Forelimb muscle (tissue), 1 donor: ENCODE data around the gene CNTN6. TPM values are rescaled to one million over a fixed set of nuclear protein-coding genes. Genes with fewer than 3 reads are reported as not detected.

Experiments
- DNase-seq: peaks from one replicate; pipeline ENCODE4 v3.0.0-alpha.2; 2013; ENCODE audit warnings: low read depth
- polyA plus RNA-seq: library from polyadenylated mRNA; unstranded; fragments of 120-200 nt; gene quantifications from one replicate; pipeline ENCODE4 v1.2.1, GENCODE V29; 2013; ENCODE audit not compliant: insufficient read length

The CNTN6 gene
- polyA plus RNA-seq = 1.2 TPM

DNA sequence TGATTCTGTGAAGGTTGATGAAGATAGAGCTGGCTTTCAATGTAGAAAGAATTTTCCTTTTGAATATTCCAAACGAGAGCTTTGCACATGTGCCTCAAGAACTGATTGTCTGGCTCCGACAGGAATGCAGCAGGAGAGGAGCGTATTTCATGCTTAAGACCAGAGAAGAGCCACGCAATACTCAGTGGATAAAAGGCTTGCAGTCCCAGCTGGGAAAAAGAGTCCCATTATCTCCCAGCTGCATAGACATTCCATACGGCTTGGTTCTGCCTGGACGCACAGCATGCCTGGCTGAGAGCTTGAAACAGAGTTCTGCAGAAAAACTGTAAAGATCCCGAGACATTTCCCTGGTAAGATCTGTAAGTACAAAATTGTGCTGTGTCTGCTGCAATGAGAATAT, at the start of gene CNTN6:
Gene CNTN6, plus strand, starts transcription at position 254 of the 400 bp plus-strand sequence. CDS start 54,985 bp downstream, outside the sequence.
- no peak for DNase-seq

DNA sequence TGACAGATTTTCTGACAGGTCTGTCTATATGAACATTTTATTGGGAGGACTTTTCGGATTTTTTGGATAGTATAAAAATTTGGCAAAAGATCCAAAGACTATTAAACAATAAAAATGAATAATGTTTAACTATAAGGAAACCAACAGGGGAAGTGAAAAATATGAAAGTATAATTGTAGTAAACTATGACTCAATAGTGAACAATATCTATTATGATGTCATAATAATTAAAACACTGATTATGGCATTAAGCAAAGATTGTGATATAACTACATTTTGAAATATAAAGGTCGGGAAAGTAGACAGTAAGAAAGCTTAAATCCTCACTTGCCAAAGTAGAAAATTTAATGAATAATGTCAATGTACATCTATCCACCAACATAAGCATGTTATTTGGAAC, 44.3 kb upstream of the CNTN6 start:
- DNase-seq = no peak

DNA sequence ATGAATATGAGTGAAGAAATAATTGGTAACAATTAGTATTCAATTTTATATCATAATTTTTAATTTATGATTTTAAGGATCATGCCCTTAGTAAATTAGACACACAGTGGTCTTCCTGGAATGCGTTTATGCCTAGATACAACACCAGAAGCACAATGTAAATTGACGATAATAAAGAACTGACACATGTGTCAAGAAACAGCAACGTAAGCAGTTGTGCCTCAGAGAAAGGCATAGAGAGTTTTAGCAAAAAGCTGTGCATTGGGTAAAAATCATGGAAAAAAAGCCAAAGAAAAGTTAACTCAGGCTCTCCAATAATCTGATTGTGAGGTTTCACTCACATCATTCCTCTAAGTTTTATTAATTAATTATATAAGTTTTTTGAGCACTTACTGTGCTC, 37.0 kb upstream of the CNTN6 start:
- DNase-seq = no peak

DNA sequence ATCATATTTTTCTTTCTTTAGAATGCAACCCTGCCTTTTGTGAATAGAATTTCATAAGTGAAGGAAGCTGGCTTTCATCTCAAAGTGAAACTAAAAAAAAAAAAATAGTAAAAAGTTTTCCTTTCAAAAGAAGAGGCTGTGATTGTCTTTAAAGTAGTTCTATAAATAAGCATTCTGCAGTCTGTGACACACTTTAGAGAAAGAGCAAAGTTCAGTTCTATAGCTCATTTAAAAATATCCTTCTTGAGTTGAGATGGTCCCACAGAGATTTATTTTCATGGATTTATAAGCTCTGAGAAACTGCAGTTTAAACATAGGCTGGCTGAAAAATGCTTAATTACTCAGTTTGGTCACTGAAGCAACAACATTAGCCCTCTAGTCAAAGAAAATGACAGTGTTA, 36.1 kb upstream of the CNTN6 start:
- no peak for DNase-seq

DNA sequence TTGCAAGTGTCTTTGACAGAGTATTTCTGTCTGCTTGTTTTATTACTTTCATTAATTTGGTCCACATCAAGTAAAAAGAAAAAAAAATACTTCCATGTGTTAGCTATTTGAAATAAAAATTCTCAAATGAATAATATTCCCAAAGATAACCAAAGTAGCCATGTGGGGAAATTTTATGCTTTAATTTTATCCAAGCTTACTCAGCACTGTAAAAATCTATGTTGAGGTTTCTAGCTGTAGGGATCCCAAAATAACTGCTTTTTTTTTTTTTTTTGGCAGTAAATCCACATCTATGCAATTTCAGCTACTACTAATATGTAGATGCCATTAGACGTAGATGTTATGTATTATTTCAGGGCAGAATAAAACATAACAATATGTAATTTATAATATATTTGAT, 35.4 kb upstream of the CNTN6 start:
- DNase-seq = no peak

DNA sequence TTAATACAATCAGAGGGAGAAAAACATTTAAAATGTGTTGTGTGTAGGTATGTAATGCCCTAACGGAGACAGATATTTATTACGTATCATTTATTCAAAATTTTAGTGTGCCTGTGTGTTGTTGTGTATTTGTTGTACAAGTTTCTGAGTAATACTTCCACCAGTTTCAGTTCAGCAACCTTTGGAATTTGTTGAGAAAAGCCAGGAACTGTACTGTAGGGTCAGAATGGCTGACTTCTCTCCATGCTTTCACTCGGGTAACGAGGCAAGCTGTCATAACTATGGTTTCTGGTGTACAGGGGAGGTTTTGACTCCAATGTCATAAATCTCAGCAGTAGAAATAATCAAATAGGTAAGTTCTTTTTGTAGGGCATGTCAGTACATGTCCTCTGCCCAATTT, 23.8 kb upstream of the CNTN6 start:
- DNase-seq = no peak

DNA sequence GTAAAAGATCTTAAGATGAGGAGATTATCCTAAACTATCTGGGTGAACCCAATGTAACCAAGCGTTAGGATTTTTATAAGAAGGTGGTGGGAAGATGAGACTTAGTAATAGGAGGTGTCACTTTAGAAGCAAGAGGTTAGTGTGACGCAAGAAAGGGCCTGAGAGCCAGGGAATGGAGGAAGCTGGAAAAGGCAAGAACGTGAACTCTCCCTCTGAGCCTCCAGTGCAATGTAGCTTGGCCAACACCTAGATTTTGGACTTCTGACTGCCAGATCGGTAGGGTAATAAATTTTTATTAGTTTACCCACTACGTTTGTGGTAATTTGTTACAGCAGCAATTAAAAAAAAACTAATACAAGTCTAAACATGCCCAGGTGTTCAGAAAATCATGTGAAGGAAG, 20.8 kb upstream of the CNTN6 start:
- no peak for DNase-seq

DNA sequence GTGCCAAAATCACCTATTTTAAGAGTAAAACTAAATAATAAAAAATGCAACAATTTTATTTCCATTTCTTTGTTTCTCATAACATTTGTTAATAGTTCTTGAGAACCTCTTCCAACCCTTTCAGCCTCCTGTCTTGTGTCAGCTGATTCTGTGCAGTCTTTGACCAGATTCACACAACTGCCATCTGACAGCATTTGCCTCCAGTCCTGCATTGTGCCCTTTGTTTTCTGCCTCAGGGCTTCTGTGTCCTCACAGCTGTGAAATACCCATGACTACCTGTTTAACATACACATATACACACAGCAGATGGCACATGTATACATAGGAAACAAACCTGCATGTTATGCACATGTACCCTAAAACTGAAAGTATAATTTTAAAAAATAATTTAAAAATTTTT, 13.2 kb upstream of the CNTN6 start:
- DNase-seq = no peak

DNA sequence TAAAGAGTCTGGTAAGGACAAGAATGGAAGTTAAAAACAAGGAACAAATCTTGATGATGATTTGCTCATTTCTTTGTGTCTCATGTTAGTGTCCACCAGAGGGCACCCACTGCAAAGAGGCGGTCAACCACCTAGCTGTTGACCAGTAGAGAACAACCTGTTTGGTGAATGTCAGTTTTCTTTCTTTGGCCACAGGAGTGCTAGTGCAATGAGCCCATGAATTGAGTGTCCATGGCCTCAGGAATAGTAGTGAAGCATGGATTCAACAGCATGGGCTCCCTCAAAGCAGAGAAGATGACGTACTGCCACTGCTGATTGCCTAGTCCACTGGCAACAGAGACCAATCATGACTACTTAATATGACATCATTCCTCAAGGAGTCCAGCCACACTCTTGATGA, 10.7 kb upstream of the CNTN6 start:
- DNase-seq = no peak

DNA sequence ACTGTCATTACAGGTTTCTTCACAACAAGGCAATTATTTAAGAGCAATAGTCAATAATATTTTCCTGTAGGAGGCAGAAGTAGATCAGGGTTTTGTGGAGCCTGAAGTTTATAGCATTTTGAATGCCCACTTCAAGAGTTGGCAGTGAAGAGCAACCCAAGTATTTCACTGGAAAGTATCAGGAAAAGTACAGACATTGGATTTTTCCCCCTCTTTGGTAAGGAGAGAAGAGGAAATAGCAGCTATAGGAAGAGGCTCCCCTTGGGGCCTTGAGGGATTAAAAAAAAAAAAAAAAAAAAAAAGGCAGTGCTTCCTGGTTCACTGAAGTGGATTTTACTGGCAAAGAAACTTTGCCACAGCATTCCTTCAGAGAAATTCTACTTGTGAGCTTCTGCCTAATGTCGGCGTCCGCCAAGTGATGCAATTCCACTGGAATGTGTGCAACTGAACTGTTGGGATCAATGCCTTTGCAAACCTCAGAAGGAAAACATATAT, 5.7 kb upstream of the CNTN6 start:
- DNase-seq = peak; percentile 50

DNA sequence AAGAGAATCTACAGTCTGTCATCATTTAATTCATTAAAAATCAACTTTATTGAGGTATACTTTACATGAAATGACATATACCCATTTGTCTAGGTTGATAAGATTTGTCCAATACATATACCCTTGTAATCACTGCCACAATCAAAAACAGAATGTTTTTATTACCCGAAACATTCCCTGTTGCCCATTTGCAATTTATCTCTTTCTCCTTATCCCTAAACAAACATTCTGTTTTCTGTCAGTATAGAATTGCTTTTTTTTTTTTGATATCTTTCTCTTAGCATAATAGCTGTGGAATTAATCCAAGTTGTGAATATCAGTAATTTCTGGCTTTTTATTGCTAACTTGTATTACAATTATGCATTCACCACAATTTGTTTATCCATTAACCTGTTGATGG, 4.3 kb upstream of the CNTN6 start:
- DNase-seq = no peak

DNA sequence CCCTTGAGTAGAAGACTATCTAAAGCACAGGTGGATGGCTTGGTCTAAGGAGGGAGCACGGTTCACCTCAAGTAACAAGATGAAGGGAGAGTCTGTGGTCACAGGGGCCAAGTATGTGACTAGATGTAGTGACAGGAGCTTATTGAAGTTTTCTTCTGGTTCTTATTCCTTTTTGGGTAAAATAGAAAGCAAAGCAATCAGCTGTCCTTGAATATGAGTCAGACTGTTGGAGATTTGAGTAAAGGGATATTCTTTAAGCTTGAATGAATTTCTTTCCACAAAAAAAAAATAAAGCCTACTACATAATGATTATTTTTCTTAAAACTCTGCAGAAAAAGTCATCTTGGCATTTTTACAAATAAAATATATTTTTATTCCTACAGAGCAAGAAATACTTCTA, 1.5 kb upstream of the CNTN6 start:
- no peak for DNase-seq

DNA sequence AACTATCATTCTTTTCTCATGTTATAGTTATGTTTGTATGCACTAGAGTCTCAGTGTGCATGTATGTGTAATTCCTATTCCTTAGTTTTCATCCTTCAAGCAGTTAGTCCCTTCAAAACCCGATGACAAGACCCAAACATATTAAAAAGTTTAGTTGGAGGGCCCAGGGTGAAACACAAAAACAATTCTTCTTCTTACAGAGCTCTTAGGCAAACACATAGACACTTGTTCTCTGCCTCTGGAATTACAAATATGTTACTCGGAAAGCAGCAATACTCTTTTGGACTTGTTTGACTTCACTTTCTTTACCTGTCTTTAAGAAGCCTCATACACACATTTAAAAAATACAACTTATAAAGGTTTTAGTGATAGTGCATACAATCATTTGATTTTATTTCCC, 763 bp upstream of the CNTN6 start:
- DNase-seq = no peak

DNA sequence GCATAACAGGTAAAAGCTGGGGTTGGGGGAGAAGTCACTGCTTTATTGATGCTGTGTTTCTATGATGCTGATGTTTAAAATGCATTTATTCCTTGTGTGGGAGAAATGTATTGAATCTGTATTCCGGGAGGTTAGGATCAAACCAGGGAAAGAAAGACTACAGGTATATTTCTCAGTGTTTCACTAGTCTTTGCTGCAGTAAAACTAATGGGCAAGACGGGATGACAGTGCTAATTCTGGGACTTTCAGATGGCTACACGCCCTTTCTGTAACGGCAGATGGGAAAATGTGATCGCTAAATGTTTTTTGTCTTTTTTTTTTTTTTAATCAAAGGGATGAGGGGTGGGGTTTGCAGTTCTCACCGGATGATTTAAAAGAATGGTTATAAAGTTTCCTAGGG, 393 bp downstream of the CNTN6 start:
- no peak for DNase-seq

DNA sequence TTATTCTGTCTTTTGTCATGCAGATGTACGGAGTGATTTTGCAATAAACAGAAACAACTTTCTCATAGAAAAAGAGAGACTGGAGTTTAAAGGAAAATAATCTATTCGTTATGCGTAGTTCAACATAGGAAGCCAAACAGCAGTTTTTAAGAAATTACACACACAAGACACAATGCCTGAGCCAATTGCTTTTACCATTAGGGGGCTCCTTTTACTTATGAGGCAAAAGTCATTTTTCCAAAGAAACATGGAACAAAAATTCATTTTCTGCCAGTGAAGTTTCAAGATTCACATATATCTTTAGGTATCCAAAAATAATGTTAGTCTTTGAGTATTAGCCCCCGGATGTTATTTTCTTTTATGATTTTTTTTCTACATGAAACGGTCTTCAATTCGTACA, 10.7 kb downstream of the CNTN6 start:
- no peak for DNase-seq

DNA sequence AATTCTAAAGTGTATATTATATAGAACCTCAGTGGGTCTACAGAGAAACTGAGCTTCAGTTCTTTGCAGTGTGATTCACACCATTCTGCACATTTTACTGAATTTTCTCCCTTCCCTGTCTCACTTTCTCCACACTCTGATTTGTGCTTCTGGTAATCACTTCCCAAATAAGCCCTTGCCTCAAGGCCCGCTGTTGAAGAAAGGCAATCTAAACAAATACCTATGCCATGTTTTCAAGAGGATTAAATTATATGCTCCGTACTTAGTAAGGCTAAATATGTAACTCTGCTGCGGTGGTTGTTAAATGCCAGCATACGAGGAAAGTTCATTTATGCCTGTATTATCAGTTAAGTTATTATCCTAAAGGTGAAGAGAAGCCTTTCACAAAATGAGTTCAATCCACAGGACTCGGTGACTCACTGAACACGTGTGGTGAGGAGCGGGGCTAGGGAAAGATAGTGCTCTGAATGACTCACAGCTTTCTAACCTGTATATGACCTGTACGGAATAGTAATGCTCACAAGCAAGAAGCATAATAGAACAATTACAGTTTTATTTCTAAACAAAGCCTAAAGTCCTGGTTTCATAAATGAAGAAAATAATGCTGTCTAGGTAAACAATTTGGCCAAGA, 25.1 kb downstream of the CNTN6 start:
- DNase-seq = no peak

DNA sequence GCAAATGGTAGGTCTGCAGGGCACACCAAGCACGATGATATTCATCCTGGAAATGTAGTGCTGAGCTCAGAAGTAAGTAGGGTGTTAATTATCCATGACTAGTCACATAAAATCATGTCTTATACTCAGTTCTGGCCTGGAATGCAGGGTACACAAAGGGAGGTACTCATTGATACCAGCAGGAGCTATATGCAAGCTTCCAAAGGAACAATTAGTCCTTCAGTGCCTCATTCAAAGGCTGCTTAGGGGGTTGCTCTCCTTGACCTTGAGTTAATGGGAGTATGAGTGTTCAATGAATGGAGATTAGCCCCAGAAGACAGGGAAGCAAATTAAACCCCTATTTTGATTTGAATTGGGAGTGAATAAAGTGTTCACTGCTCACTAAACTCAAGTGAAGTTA, 38.3 kb downstream of the CNTN6 start:
- no peak for DNase-seq

DNA sequence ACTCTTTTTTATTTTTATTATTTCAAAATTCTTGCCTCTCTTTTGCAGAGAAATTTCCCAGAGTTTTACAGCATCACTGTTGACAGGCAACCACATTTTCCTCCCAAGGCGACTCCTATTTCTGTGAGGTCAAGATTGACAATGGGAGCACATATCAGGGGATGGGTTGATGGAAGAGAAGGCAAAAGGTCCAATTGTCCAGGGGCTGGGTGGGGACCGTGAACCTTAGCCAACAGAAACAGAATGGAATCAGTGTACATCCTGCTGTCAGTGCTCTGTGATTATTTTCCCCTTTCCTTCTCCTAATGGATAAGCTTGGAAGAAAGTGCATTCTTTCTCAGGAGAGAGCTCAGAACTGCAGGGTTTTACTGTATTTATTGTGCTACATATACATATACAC, 42.4 kb downstream of the CNTN6 start:
- DNase-seq = no peak

DNA sequence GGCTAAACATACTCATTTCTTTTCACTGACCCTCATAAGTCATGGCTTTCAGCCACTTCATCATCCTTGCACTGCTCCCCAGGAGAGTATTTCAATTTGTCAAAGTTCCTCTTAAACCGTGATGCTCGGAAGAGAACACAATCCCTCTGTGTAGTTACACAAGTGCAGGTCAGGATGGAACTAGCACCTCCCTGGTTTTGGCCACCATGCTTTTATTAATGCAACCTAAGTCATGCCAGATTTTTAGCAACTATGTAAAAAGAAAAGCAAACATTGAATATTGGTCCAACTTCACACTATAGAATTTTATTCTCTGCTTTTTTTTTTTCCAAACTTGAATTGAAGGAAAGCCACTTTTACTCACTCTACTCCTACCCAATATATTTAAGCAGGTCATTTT, 45.2 kb downstream of the CNTN6 start:
- no peak for DNase-seq

DNA sequence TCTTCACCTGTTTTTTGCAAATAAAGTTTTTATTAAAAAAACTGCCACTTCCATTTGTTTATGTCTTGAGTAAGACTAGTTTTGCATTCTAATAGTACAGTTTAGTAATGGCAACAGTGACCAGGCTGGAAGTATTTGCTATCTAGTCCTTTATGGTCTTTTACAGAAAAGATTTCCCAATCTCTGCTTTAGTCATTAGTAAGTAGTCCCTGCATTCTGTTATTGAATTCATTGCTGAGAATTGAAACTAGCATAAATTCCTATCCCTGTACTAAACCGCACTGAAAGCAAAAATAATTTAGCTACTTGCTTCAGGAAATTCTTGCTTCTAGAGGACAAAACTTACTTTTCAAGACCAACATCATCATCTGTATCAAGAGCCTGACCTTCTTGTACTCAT, 46.2 kb downstream of the CNTN6 start:
- no peak for DNase-seq

DNA sequence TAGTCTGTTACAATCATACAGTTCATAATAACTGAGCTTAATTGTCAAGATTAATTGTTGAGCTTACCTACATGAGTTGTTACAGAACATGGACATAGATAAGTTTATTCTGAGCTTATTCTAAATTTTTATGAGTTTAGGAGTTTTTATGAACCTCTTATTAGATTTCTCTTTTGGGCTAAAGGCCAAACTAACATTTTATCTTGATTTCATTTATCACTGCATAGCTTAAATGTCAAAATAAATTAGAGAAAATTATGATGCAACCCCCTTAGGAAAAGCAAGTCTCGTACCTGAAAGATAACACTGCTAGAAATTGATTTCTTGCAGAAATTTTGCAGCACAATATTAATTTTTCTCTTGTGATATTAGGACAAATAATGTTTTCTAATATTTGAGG, 54.5 kb downstream of the CNTN6 start:
- no peak for DNase-seq

DNA sequence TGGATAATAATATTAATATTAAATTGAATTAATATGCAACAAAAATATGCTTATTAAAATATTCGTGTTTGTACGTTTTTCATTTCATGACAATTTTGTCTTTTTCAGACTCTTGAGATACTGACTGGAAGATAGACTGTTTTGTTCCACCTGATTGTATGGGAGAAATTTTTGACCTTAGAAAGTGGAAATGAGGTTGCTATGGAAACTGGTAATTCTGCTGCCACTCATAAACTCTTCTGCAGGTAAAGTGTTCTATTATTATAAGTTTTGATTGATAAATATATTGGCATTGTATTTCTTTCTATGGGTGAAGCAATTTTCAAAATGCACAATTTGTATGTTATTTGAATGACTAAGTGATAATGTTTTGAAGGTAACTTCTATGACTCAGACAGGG, 55.0 kb downstream of the CNTN6 start:
- no peak for DNase-seq

DNA sequence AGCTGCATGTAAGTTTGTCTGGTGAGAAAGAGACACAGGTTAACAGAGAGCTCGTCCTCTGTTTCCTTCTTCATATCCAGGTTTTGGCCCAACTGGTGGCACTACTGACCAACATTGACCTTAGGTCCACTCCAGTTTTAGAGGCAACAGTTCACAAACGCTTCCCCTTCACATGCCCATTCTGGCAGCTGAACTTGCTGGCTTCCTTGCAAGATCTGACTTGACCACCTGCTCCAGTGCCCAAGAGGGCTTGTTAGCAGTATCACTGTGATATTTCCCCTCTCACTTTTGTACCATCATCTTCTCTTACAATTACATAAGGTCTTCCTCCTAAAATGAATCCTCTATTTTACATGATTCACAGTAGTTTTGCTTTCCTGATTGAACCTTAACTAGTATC, 71.3 kb downstream of the CNTN6 start:
- no peak for DNase-seq

DNA sequence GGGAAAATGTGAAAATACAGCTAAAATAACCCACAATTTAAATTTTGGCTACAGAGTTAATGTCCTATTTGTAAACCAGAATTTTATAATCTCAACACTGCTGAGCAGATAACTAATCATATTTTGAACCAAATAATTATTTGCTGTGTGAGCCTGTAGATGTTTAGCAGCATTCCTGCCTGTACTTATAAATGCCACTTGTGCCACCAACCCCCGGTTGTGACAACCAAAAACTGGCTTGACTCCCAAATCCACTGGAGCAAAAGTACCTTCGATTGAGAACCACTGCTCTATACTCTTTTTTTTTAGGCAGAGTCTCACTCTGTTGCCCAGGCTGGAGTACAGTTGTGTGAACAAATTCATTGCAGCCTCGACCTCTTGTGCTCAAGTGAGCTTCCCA, 78.5 kb downstream of the CNTN6 start:
- DNase-seq = no peak
